Measurements from ENCODE around the gene MAP2K2.

DNA sequence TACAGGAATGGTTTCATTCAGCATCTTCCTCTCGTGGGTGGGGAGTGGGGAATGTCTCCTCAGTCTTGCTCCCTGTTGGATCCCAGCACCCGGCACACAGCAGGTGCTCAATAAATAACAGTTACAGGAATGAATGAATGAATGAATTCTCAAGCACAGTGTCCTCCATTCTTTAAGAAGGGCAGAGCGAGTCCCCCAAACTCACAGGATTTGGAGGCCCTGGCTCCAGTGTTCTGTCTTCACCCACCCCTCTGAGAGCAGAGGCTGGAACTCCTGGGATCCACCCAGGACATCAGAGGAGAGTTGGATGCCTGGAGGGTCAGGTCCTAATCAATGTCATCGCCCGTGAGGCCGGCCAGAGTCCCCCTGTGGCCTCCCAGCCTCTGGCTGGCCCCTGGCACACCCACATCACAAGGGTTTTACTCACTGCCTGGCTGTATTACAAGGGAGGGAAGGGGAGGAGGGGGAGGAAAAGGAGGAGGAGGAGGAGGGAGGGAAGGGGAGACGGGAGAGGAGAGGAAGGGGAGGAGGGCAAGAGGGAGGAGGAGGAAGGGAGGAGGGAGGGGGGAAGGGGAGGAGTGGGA lies 20.8 kb upstream of the MAP2K2 start:
- TF ChIP-seq POLR2AphosphoS5 (IDR thresholded peaks at IDR 0.05; ENCODE audit: borderline replicate concordance, low read depth, low read length) (no peak), EZH2 (IDR thresholded peaks at IDR 0.05) (no peak), FOXP2 (optimal IDR thresholded peaks at IDR 0.05; ENCODE audit: control extremely low read depth, extremely low read length, insufficient read depth) (no peak)

All from SK-N-MC (cell line).